ENCODE data around the gene IKZF1.

The IKZF1 gene

DNA sequence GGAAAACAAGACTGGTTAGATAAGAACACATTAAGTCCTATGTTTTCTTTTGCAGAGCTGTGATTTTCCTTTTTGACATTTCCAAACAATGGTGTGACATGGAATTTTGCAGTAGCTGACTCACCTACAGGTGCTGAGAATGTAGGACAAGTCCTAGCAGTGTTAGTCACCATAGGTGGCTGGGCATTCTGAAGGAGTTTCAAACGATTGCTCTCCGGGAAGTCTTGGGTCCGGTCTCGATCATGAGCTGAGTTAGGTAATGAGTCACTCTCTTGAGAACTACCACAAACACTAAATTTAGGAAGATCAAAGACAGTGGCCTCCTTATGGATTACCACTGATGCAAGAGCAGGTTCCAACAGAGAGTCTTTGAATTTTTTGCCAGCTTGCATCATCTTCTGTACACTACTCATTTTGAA, 142.0 kb downstream of the IKZF1 start:
- Histone ChIP-seq H3K4me1 (ENCODE audit: insufficient read depth, insufficient read length) (no peaks in the 10 kb centered on the region), H3K36me3 (ENCODE audit: insufficient read depth, insufficient read length, low read length) (peaks cover 36% of the 10 kb centered on the region), H3K9me3 (ENCODE audit: insufficient read depth, low read length) (no peaks in the 10 kb centered on the region)

DNA sequence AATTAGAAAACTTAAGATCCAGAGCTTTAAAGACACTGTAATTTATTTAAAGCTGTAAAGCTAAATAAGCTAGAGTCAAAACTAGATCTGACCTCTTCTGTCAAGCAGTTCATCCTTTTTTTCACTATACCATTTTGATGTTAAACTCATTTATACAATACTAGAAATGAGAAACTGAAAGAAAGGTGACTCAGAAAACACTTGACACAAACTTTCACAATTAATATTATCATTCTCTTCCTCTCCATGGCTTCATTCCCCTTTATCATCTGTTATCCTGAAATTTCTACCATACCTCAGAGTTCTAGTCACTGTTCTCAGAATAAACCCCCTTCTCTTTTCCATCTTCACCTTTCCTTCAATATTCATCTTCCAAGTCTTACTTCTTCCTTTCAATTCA, 144.3 kb downstream of the IKZF1 start:
- H3K9ac ChIP-seq (ENCODE audit: insufficient read length, low read depth): no peak overlapping the region
- H3K9me3 ChIP-seq (ENCODE audit: insufficient read depth, low read length): no peaks in the 10 kb centered on the region
- no peaks in the 10 kb centered on the region for H3K4me1 ChIP-seq (ENCODE audit: insufficient read depth, insufficient read length)
- TF ChIP-seq SUZ12 (IDR thresholded peaks at IDR 0.05; ENCODE audit: extremely low read depth, insufficient read depth, insufficient read length) (no peak), ZNF274 (IDR thresholded peaks at IDR 0.05; ENCODE audit: low read depth, low read length) (no peak), YY1 (IDR thresholded peaks at IDR 0.05; ENCODE audit: insufficient read depth, insufficient read length) (no peak)
- no peak overlapping the region for H3K4me3 ChIP-seq (ENCODE audit: insufficient read length, low read depth)
- no peak for DNase-seq (ENCODE audit: low read depth, low spot score)
- no peaks in the 10 kb centered on the region for H3K27me3 ChIP-seq (ENCODE audit: insufficient read depth, insufficient read length)
- peaks cover 32% of the 10 kb centered on the region for H3K36me3 ChIP-seq (ENCODE audit: insufficient read depth, insufficient read length, low read length)

More for the DNA sequence above, 142.0 kb downstream of the IKZF1 start:
- no peak overlapping the region for H3K4me3 ChIP-seq (ENCODE audit: insufficient read length, low read depth)
- no peak overlapping the region for H3K9ac ChIP-seq (ENCODE audit: insufficient read length, low read depth)
- no peak for DNase-seq (ENCODE audit: low read depth, low spot score)
- no peaks in the 10 kb centered on the region for H3K27me3 ChIP-seq (ENCODE audit: insufficient read depth, insufficient read length)
- TF ChIP-seq YY1 (IDR thresholded peaks at IDR 0.05; ENCODE audit: insufficient read depth, insufficient read length) (no peak), ZNF274 (IDR thresholded peaks at IDR 0.05; ENCODE audit: low read depth, low read length) (no peak), SUZ12 (IDR thresholded peaks at IDR 0.05; ENCODE audit: extremely low read depth, insufficient read depth, insufficient read length) (no peak)

DNA sequence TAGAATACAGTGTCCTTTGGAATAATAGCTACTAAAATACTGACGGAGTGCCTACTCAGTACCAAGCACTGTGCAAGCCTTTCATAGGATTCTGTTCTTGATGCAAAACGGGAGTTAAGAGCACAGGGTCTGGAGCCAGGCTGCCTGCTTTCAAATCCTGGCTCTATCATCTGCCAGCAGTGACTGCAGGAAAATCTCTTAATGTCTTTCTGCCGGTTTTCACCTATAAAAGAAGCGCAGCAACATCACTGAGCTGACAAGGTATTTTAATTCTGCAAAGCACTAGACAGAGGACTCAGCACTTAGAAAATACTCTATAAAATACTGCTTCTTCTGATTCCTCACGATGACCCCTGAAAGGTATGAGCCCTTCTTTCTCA, 145.0 kb downstream of the IKZF1 start:
- no peaks in the 10 kb centered on the region for H3K4me1 ChIP-seq (ENCODE audit: insufficient read depth, insufficient read length)
- H3K27me3 ChIP-seq (ENCODE audit: insufficient read depth, insufficient read length): no peaks in the 10 kb centered on the region
- peak overlapping the region; percentile 81 for H3K9ac ChIP-seq (ENCODE audit: insufficient read length, low read depth)
- no peak for DNase-seq (ENCODE audit: low read depth, low spot score)
- H3K9me3 ChIP-seq (ENCODE audit: insufficient read depth, low read length): no peaks in the 10 kb centered on the region
- H3K36me3 ChIP-seq (ENCODE audit: insufficient read depth, insufficient read length, low read length): peaks cover 25% of the 10 kb centered on the region
- TF ChIP-seq YY1 (IDR thresholded peaks at IDR 0.05; ENCODE audit: insufficient read depth, insufficient read length): no peak
- no peak for TF ChIP-seq ZNF274 (IDR thresholded peaks at IDR 0.05; ENCODE audit: low read depth, low read length)
- no peak for TF ChIP-seq SUZ12 (IDR thresholded peaks at IDR 0.05; ENCODE audit: extremely low read depth, insufficient read depth, insufficient read length)
- H3K4me3 ChIP-seq (ENCODE audit: insufficient read length, low read depth): peak overlapping the region; percentile 64

DNA sequence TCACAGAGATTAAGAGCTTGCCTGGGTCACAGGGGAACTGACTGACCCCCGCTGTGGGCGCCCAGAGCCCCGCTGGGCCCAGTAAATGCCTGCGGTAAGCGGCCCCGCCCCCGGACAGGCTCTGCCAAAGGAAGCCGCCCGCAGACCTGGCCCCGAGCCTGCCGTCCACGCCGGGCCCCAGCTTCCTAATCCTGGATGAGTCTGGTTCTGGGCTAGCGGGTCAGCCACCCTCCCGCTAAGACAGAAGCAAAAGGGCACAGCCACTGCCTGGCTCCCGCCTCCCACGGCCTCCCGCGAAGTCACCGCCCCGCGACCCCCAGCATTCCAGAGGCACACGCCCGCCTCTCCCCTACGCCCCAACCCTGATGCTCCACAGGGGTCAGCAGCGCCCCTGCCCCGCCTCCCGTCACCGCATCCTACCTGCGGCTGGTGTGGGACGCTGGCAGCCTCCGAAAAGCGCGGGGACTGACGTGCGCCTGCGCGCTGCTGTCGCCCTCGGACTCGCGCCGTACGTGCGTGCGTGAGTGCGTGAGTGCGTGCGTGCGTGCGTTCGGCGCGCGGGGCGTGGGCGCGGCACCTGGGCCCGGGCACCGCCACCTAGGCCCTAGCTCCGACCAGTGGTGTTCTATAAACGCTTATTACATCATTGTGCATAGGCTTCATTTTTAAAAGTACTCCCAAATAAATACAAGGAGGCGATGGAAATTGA, 145.5 kb downstream of the IKZF1 start, which contains the start of gene FIGNL1:
Gene FIGNL1 (minus strand): TSS at position 470 of the 709 bp plus-strand sequence. CDS start 3,063 bp downstream, outside the sequence.
- Histone ChIP-seq H3K9ac (ENCODE audit: insufficient read length, low read depth) (peak within 1 kb of the TSS; percentile 81), H3K9me3 (ENCODE audit: insufficient read depth, low read length) (no peaks in the 10 kb centered on the region), H3K4me1 (ENCODE audit: insufficient read depth, insufficient read length) (no peaks in the 10 kb centered on the region), H3K4me3 (ENCODE audit: insufficient read length, low read depth) (peak within 1 kb of the TSS; percentile 64), H3K36me3 (ENCODE audit: insufficient read depth, insufficient read length, low read length) (peaks cover 20% of the 10 kb centered on the region), H3K27me3 (ENCODE audit: insufficient read depth, insufficient read length) (no peaks in the 10 kb centered on the region)
- DNase-seq (ENCODE audit: low read depth, low spot score): peak; percentile 60
- no peak for TF ChIP-seq SUZ12 (IDR thresholded peaks at IDR 0.05; ENCODE audit: extremely low read depth, insufficient read depth, insufficient read length)
- TF ChIP-seq YY1 (IDR thresholded peaks at IDR 0.05; ENCODE audit: insufficient read depth, insufficient read length): no peak
- no peak for TF ChIP-seq ZNF274 (IDR thresholded peaks at IDR 0.05; ENCODE audit: low read depth, low read length)

DNA sequence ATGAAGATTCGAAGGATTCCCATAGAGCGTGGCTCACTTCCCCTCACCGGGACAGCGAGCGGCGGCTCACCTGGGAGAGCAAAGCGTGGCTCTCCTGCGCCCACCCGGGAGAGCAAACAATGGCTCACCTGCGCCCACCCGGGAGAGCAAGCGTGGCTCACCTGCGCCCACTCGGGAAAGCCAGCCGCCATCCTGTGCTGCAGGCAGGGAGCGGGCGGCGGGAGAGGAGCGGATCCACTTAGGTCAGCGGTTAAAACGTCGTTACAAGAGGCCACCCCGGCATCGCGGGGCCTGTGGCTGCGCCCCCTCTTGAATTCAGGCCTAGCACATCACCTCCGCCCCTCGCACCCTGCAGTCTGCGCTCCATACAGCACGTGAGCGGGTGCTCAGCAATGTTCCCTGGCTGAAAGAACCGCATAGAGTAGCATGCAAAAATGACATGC, 146.1 kb downstream of the IKZF1 start:
- H3K36me3 ChIP-seq (ENCODE audit: insufficient read depth, insufficient read length, low read length): peaks cover 14% of the 10 kb centered on the region
- DNase-seq (ENCODE audit: low read depth, low spot score): no peak
- no peaks in the 10 kb centered on the region for H3K4me1 ChIP-seq (ENCODE audit: insufficient read depth, insufficient read length)
- H3K4me3 ChIP-seq (ENCODE audit: insufficient read length, low read depth): peak overlapping the region; percentile 64
- no peaks in the 10 kb centered on the region for H3K9me3 ChIP-seq (ENCODE audit: insufficient read depth, low read length)
- peak overlapping the region; percentile 81 for H3K9ac ChIP-seq (ENCODE audit: insufficient read length, low read depth)
- TF ChIP-seq SUZ12 (IDR thresholded peaks at IDR 0.05; ENCODE audit: extremely low read depth, insufficient read depth, insufficient read length) (no peak), ZNF274 (IDR thresholded peaks at IDR 0.05; ENCODE audit: low read depth, low read length) (no peak), YY1 (IDR thresholded peaks at IDR 0.05; ENCODE audit: insufficient read depth, insufficient read length) (no peak)
- no peaks in the 10 kb centered on the region for H3K27me3 ChIP-seq (ENCODE audit: insufficient read depth, insufficient read length)
